Measurements from ENCODE around the gene AFF1.

GRCh38 chr4:87185146-87185870 is 250.5 kb downstream of the AFF1 start:
- TF ChIP-seq POLR2AphosphoS5 (IDR thresholded peaks at IDR 0.05; ENCODE audit: low read depth, low read length) (no peak), POLR2A (IDR thresholded peaks at IDR 0.05; ENCODE audit: low read depth, low read length) (no peak)
